Activated CD8-positive, alpha-beta memory T cell treated with anti-CD3 and anti-CD28 coated beads, Interleukin-2, amount 50 U/mL, for 24 hours (primary cell): ENCODE results near the gene ADSL.

Experiments
- DNase-seq: peaks from one replicate; pipeline ENCODE4 v3.0.0-alpha.2; 2020; ENCODE audit errors: extremely low read depth

ADSL gene

GRCh38 chr22:40418366-40419201, 72.3 kb downstream of the ADSL start:
- no peak for DNase-seq

GRCh38 chr22:40419718-40420117, 73.4 kb downstream of the ADSL start:
- DNase-seq = no peak

- no peak for DNase-seq
These were observed 74.2 kb downstream of the ADSL start for GRCh38 chr22:40420341-40421081.

- no peak for DNase-seq
These were observed 74.7 kb downstream of the ADSL start for GRCh38 chr22:40421082-40421350.

GRCh38 chr22:40421941-40422340, 75.6 kb downstream of the ADSL start:
- DNase-seq = no peak

GRCh38 chr22:40422558-40423309, 76.4 kb downstream of the ADSL start:
- DNase-seq = no peak

GRCh38 chr22:40423310-40423688, 77.0 kb downstream of the ADSL start:
- no peak for DNase-seq

GRCh38 chr22:40423882-40424640, 77.8 kb downstream of the ADSL start:
- no peak for DNase-seq

- DNase-seq = no peak
These were observed 78.8 kb downstream of the ADSL start for GRCh38 chr22:40425082-40425481.

GRCh38 chr22:40426594-40427333, 80.5 kb downstream of the ADSL start:
- no peak for DNase-seq

GRCh38 chr22:40428796-40429195, 82.5 kb downstream of the ADSL start:
- no peak for DNase-seq

GRCh38 chr22:40429481-40429880, 83.2 kb downstream of the ADSL start:
- no peak for DNase-seq

- no peak for DNase-seq
These were observed 84.7 kb downstream of the ADSL start for GRCh38 chr22:40430991-40431390.

GRCh38 chr22:40432157-40432556, 85.9 kb downstream of the ADSL start:
- DNase-seq = no peak

GRCh38 chr22:40432625-40433024, 86.3 kb downstream of the ADSL start:
- DNase-seq = no peak

- no peak for DNase-seq
These were observed 87.3 kb downstream of the ADSL start for GRCh38 chr22:40433416-40434090.

GRCh38 chr22:40434106-40434505, 87.8 kb downstream of the ADSL start:
- no peak for DNase-seq

GRCh38 chr22:40434745-40435144, 88.4 kb downstream of the ADSL start:
- no peak for DNase-seq

- no peak for DNase-seq
These were observed 90.5 kb downstream of the ADSL start for GRCh38 chr22:40436505-40437431.
